Aorta (tissue), 5 donors: ENCODE results near the gene SDHA. TPM values are rescaled to one million over a fixed set of nuclear protein-coding genes. Genes with fewer than 3 reads are reported as not detected.
"Not testable (repeated sequence)": the region's sequence is repeated elsewhere in the genome, so short reads cannot be mapped to it uniquely, and the experiment has no call there.

Source experiments
- ATAC-seq: fragments of 200-7000 bp; cut with Tn5 transposase; one replicate; pipeline ENCODE4 v1.9.1; 2022; ENCODE audit warnings: moderate library complexity; ENCODE audit not compliant: low FRiP score
- DNase-seq, 2 donors: peaks; one replicate each; pipeline ENCODE4 v3.0.0-alpha.2; 2020
- H3K27ac ChIP-seq, 2 donors: one replicate each; pipeline ENCODE4 v1.5.1; 2013; ENCODE audit warnings: low read length in 2 of 2, mild to moderate bottlenecking in 2 of 2, moderate library complexity in 2 of 2, control low read depth in 1 of 2, inconsistent platforms in 1 of 2, low read depth in 1 of 2
- H3K27me3 ChIP-seq, 2 donors: one replicate each; pipeline ENCODE4 v1.6.1; 2013; ENCODE audit warnings: control low read depth in 1 of 2, low read length in 1 of 2, mild to moderate bottlenecking in 1 of 2, moderate library complexity in 1 of 2; ENCODE audit not compliant: insufficient read depth in 2 of 2, control insufficient read depth in 1 of 2
- H3K36me3 ChIP-seq, 2 donors: one replicate each; pipeline ENCODE4 v1.6.1; 2013; ENCODE audit warnings: control low read depth in 1 of 2, low read length in 1 of 2, mild to moderate bottlenecking in 1 of 2; ENCODE audit not compliant: insufficient read depth in 2 of 2, control insufficient read depth in 1 of 2
- H3K4me1 ChIP-seq, 2 donors: one replicate each; pipeline ENCODE4 v1.6.1; 2013; ENCODE audit warnings: low read length in 2 of 2, control low read depth in 1 of 2, mild to moderate bottlenecking in 1 of 2, moderate library complexity in 1 of 2; ENCODE audit not compliant: insufficient read depth in 2 of 2, control insufficient read depth in 1 of 2
- H3K4me3 ChIP-seq, 2 donors: one replicate each; pipeline ENCODE4 v1.5.1; 2013; ENCODE audit warnings: low read length in 2 of 2, control low read depth in 1 of 2, mild to moderate bottlenecking in 1 of 2
- H3K9me3 ChIP-seq: one replicate; pipeline ENCODE4 v1.6.1; 2013; ENCODE audit warnings: mild to moderate bottlenecking, low read length; ENCODE audit not compliant: control insufficient read depth
- WGBS, 2 donors: extraction: QIAGEN DNeasy Blood & Tissue Kit; methylation state at CpG; one replicate each; pipeline ENCODE4 v1.1.7; 2013; 5-methylcytosine and 5-hydroxymethylcytosine counted together
- intact Hi-C, 2 donors: fragments of 100-400 bp; cut with DNase I; formaldehyde crosslinking; loops; one replicate each; pipeline versions ENCODE4 v1.14.2 to v1.15.0; 2022
- polyA plus RNA-seq, 2 donors: library from polyadenylated mRNA; stranded (reverse); fragments of 200-250 nt; gene quantifications; one replicate each; pipeline ENCODE4 v1.2.3, GENCODE V29; 2013
- total RNA-seq, 2 donors: library from RNA; stranded (reverse); fragmentation: NEBNext Ultra II Directional; extraction: Animal tissue kit (Norgen Biotek cat#: 25700); gene quantifications; one replicate each; pipeline ENCODE4 v1.2.1, GENCODE V29; 2021
- donor health status: healthy with polysubstance abuse.
- donor health status: Bipolar disorder and iron deficiency.
- donor health status: DM: no; HTN: no; CAD: no.
- donor health status: DM: no; HTN: no; CAD: no.
- donor health status: DM: yes; HTN: yes; CAD: no.

The SDHA gene
- total and polyA plus RNA-seq, 4 donors = 61.9 to 89.4 (median 74.9) TPM

DNA sequence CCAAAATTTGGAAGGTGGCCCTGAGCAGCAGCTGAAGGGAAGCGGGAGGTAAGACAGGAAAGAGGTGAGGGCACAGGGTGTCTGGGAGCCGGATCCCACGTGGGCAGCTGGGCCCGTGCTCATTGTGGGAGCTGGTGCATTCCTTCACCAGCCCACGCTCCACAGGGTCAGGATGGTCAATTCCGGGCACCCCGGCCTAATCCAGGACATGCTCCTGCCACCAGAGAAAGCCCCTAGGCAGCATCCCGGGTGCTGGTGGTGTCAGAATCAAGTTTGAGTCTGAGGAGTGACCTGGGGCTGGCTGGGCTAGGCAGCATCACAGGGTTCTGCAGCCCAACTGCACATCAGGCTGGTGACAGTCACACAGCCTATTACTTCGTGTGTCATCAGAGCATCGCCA lies 46.2 kb downstream of the SDHA start:
- WGBS, 2 donors = 79 to 94% methylated on average over 10 of the region's 10 CpGs
- DNase-seq = no peak
- Histone ChIP-seq H3K27me3 (no peaks in the 10 kb centered on the region), H3K4me3 (no peak overlapping the region), H3K27ac (no peak overlapping the region), H3K36me3 (peaks cover 0 to 2% of the 10 kb centered on the region in 2 donors), H3K9me3 (no peaks in the 10 kb centered on the region), H3K4me1 (no peaks in the 10 kb centered on the region)
- ATAC-seq = no peak
- intact Hi-C loops = no loop called here

GRCh38 chr5:266311-267026 lies 48.3 kb downstream of the SDHA start:
- H3K36me3 ChIP-seq, ATAC-seq, H3K9me3 ChIP-seq, H3K27ac ChIP-seq, H3K27me3 ChIP-seq, H3K4me3 ChIP-seq, DNase-seq, intact Hi-C loops, H3K4me1 ChIP-seq: not testable (repeated sequence)
- 78 to 91% methylated on average over 19 of the region's 19 CpGs for WGBS, 2 donors

GRCh38 chr5:267716-268115 lies 49.6 kb downstream of the SDHA start:
- intact Hi-C loops = no loop called here
- peaks cover 0 to 2% of the 10 kb centered on the region in 2 donors for H3K36me3 ChIP-seq
- ATAC-seq (no peak), DNase-seq (no peak)
- H3K4me1 ChIP-seq = no peaks in the 10 kb centered on the region
- H3K9me3 ChIP-seq = no peaks in the 10 kb centered on the region
- no peak overlapping the region for H3K4me3 ChIP-seq
- WGBS, 2 donors = 70 to 71% methylated on average over 1 of the region's 1 CpG
- no peaks in the 10 kb centered on the region for H3K27me3 ChIP-seq
- no peak overlapping the region for H3K27ac ChIP-seq

DNA sequence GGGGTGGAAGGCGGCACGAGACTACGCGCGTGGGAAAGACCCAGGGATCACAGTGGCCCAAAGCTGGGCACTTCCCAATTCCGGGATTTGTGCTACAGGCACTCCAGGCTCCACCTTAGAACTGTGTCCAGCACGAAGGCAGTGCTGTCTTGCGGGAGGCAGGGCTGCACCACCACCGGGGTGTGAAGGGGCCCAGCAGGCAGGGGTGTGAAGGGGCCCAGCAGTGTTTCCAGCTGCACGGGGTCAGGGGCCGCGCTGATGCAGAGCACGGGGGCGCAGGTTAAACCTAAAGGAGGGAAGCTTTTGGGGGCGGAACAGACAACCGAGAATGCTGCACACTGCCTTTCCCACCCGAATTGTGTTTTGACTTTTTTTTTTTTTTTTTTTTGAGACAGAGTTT lies 52.2 kb downstream of the SDHA start:
- Histone ChIP-seq H3K4me3 (no peak overlapping the region), H3K36me3 (peaks cover 0 to 3% of the 10 kb centered on the region in 2 donors), H3K9me3 (no peaks in the 10 kb centered on the region), H3K27ac (no peak overlapping the region), H3K4me1 (no peaks in the 10 kb centered on the region), H3K27me3 (no peaks in the 10 kb centered on the region)
- no peak for ATAC-seq
- DNase-seq = no peak
- 55% methylated on average over 17 of the region's 17 CpGs for WGBS, 2 donors
- intact Hi-C loops = loop anchor here (5.0 to 10.0 kb wide), 2 partner anchors 46 to 172 kb away; partner anchors contain the start of gene EXOC3 (in 1 of the 2)

GRCh38 chr5:271828-272167 lies 53.7 kb downstream of the SDHA start:
- not testable (repeated sequence) for ATAC-seq, H3K9me3 ChIP-seq, H3K36me3 ChIP-seq, DNase-seq, H3K27me3 ChIP-seq, H3K4me1 ChIP-seq
- Histone ChIP-seq H3K4me3 (peak overlapping the region; percentile 35 to 89), H3K27ac (peak overlapping the region; percentile 22 to 36)
- intact Hi-C loops = loop anchor here (5.0 to 10.0 kb wide), 2 partner anchors 47 to 171 kb away; partner anchors contain the start of gene EXOC3 (in 1 of the 2)
- 0 to 1% methylated on average over 30 to 41 of the region's 41 CpGs for WGBS, 2 donors

DNA sequence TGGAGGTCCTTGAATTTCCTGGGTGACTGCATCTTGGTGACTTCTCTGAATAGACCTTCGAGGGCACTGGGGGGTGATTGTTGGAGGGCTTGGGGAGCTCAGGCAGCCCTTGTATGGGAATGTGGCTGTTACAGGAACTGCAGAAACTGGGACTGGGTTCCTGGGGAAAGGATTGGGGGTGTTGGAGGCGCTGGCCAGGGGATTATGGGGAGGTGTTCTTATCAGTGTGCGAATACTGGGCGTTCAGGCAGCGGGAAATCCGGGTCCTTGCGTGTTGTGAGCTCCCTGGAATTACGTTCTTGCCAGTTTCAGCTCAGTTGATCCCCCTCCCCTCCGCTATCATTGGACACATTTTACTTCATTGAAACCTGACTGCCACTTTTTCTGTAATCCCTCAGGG lies 55.0 kb downstream of the SDHA start:
- H3K27ac ChIP-seq, ATAC-seq, H3K4me1 ChIP-seq, H3K4me3 ChIP-seq, H3K27me3 ChIP-seq, H3K36me3 ChIP-seq, DNase-seq, H3K9me3 ChIP-seq: not testable (repeated sequence)
- intact Hi-C loops = loop anchor here (5.0 to 10.0 kb wide), 2 partner anchors 48 to 169 kb away; partner anchors contain the start of gene EXOC3 (in 1 of the 2)
- 89% methylated on average over 9 of the region's 9 CpGs for WGBS, 2 donors

- H3K4me3 ChIP-seq, H3K4me1 ChIP-seq, H3K27ac ChIP-seq, H3K9me3 ChIP-seq, H3K27me3 ChIP-seq, H3K36me3 ChIP-seq, DNase-seq, ATAC-seq: not testable (repeated sequence)
- WGBS, 2 donors = 86 to 88% methylated on average over 7 of the region's 7 CpGs
- intact Hi-C loops = loop anchor here (5.0 to 10.0 kb wide), 2 partner anchors 49 to 169 kb away; partner anchors contain the start of gene EXOC3 (in 1 of the 2)
Observed at GRCh38 chr5:273491-273890, 55.4 kb downstream of the SDHA start.

- not testable (repeated sequence) for DNase-seq, H3K9me3 ChIP-seq, H3K27ac ChIP-seq, H3K4me1 ChIP-seq, H3K36me3 ChIP-seq, H3K27me3 ChIP-seq, ATAC-seq, H3K4me3 ChIP-seq
- 86 to 88% methylated on average over 7 of the region's 7 CpGs for WGBS, 2 donors
- intact Hi-C loops = loop anchor here (5.0 to 10.0 kb wide), 2 partner anchors 50 to 168 kb away; partner anchors contain the start of gene EXOC3 (in 1 of the 2)
Observed at GRCh38 chr5:274346-274745, 56.2 kb downstream of the SDHA start.

- Histone ChIP-seq H3K36me3 (peaks cover 0 to 3% of the 10 kb centered on the region in 2 donors), H3K4me3 (no peak overlapping the region), H3K27me3 (no peaks in the 10 kb centered on the region), H3K4me1 (no peaks in the 10 kb centered on the region), H3K9me3 (no peaks in the 10 kb centered on the region), H3K27ac (no peak overlapping the region)
- DNase-seq (no peak), ATAC-seq (no peak)
- 93 to 94% methylated on average over 3 to 9 of the region's 9 CpGs for WGBS, 2 donors
- intact Hi-C loops = loop anchor here in 1 of 2 donors (10.0 kb wide), 1 partner anchor 54 kb away; no protein-coding TSS in a partner anchor
Observed at GRCh38 chr5:278646-279045, 60.5 kb downstream of the SDHA start.
